Measurements from ENCODE around the gene UNC13B. TPM values are rescaled to one million over a fixed set of nuclear protein-coding genes. Genes with fewer than 3 reads are reported as not detected.

UNC13B gene
- total and polyA plus RNA-seq, 2 donors (not counting 3 experiments of a cell fraction or from before 2014, with no cell fraction given), result 30.1 to 46.2 TPM

DNA sequence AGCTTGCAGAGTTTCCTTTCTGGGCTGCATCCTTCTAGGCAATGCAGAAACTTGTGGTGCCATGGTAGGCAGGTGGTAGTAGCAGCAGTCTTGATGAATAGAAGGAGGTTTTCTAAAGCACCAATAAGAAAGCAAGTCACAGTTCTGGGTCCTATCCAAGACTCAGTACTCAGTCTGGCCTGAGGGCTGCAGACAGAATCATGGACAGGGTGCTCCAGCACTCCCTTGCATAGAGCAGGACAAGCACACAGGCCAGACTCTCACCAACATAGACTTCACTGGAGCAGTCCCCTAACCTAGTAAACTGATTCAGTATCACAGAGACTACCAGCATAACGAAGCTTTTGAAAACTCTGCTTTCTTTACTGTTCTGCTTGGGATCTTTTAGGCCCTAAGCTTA is 194.1 kb downstream of the UNC13B start:
- POLR2A ChIA-PET, result no interaction called here
- CTCF ChIA-PET, result interaction anchor here (0.5 to 3.0 kb wide), 6 partner anchors 9 to 239 kb away, joined by 3 to 9 read pairs (median 4); no protein-coding TSS in a partner anchor
- H3K4me2 ChIP-seq (ENCODE audit: insufficient read depth, low read length), result no peak overlapping the region
- H3K4me3 ChIP-seq (replicated peaks in 1 of 3; ENCODE audit: insufficient read depth in 1 of 3, low read depth in 1 of 3, low read length in 3 of 3), result no peak overlapping the region
- DNase-seq (ENCODE audit: low read depth, low spot score), result no peak
- H3K9ac ChIP-seq (replicated peaks; ENCODE audit: extremely low read depth, insufficient read depth, low read length), result no peak overlapping the region
- no TSS peak for BruUV-seq (replicated peaks)
- H3K36me3 ChIP-seq (ENCODE audit: control insufficient read depth in 2 of 2, extremely low read depth in 1 of 2, insufficient read depth in 2 of 2, low read length in 2 of 2), result no peaks in the 10 kb centered on the region
- TF ChIP-seq POLR2AphosphoS5 (IDR thresholded peaks at IDR 0.05; ENCODE audit: insufficient read depth, low read depth, low read length) (no peak), GATA2 (IDR thresholded peaks at IDR 0.05; ENCODE audit: insufficient read depth, insufficient read length, low read depth, low read length) (no peak), POLR2A (IDR thresholded peaks at IDR 0.05; ENCODE audit: low read depth, low read length) (no peak), MYC (IDR thresholded peaks at IDR 0.05; ENCODE audit: low read depth, low read length) (no peak), EZH2 (IDR thresholded peaks at IDR 0.05; ENCODE audit: borderline replicate concordance, low read depth, low read length, severe bottlenecking) (no peak), JUN (IDR thresholded peaks at IDR 0.05; ENCODE audit: borderline replicate concordance, insufficient read depth, insufficient read length, low read depth) (no peak)
- TF ChIP-seq, protein P1, sequence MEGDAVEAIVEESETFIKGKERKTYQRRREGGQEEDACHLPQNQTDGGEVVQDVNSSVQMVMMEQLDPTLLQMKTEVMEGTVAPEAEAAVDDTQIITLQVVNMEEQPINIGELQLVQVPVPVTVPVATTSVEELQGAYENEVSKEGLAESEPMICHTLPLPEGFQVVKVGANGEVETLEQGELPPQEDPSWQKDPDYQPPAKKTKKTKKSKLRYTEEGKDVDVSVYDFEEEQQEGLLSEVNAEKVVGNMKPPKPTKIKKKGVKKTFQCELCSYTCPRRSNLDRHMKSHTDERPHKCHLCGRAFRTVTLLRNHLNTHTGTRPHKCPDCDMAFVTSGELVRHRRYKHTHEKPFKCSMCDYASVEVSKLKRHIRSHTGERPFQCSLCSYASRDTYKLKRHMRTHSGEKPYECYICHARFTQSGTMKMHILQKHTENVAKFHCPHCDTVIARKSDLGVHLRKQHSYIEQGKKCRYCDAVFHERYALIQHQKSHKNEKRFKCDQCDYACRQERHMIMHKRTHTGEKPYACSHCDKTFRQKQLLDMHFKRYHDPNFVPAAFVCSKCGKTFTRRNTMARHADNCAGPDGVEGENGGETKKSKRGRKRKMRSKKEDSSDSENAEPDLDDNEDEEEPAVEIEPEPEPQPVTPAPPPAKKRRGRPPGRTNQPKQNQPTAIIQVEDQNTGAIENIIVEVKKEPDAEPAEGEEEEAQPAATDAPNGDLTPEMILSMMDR (IDR thresholded peaks at IDR 0.05; ENCODE audit: extremely low read depth in 1 of 2, insufficient read depth in 1 of 2, low read depth in 1 of 2, low read length in 2 of 2), result no peak
- TF ChIP-seq, protein P2, sequence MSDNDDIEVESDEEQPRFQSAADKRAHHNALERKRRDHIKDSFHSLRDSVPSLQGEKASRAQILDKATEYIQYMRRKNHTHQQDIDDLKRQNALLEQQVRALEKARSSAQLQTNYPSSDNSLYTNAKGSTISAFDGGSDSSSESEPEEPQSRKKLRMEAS (IDR thresholded peaks at IDR 0.05; ENCODE audit: insufficient read depth, insufficient read length), result no peak
- no peak for FAIRE-seq
- no peaks in the 10 kb centered on the region for H3K9me1 ChIP-seq (replicated peaks; ENCODE audit: control insufficient read depth, extremely low read depth, insufficient read depth, low read length)
- no peak overlapping the region for H3K27ac ChIP-seq (ENCODE audit: insufficient read depth, low read depth, low read length)
- H3K4me1 ChIP-seq (ENCODE audit: control insufficient read depth, extremely low read depth, insufficient read depth, low read length), result peaks cover 9% of the 10 kb centered on the region
- H3K27me3 ChIP-seq (ENCODE audit: control insufficient read depth in 2 of 2, insufficient read depth in 2 of 2, low read length in 2 of 2), result no peaks in the 10 kb centered on the region
- H2AFZ ChIP-seq (ENCODE audit: low read depth, low read length), result no peak overlapping the region
- dilution Hi-C loops (cut with MboI; ENCODE audit: extremely low pct_ligation_motif_present, low sequenced_read_pairs), result no loop called here
- no peaks in the 10 kb centered on the region for H3K9me3 ChIP-seq (replicated peaks; ENCODE audit: control insufficient read depth, insufficient read depth, low read length)
- H3K79me2 ChIP-seq (ENCODE audit: control insufficient read depth, insufficient read depth, low read length), result no peaks in the 10 kb centered on the region
- intact Hi-C loops (cut with micrococcal nuclease), result no loop called here
- H4K20me1 ChIP-seq (replicated peaks; ENCODE audit: control insufficient read depth, extremely low read depth, insufficient read depth, low read length), result no peaks in the 10 kb centered on the region

Measured in endothelial cell of umbilical vein (primary cell).